ENCODE data around the gene FGD2.
"Not testable (repeated sequence)": the region's sequence is repeated elsewhere in the genome, so short reads cannot be mapped to it uniquely, and the experiment has no call there.

FGD2 gene

GRCh38 chr6:36971921-36972673 is 33.4 kb upstream of the FGD2 start:
- DNase-seq (ENCODE audit: low read depth), result no peak

DNA sequence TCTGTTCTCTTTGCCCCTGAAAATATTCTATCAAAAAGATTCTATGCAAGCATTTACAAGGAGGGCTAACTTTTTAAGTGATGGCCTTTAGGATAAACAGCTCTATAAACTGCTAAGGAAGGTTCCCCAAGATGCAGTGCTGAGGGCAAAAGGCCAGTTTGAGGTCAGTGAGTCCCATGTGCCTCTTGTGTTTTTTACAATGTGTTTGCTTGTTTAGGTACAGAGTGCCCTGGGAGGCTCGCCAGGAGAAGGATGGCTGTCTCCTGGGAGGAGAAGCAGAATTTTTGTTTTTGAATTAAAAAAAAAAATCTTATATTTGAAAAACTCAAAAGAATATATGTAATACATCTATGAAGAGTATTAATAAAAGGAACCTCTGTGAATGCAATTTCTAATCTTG is 32.3 kb upstream of the FGD2 start:
- no peak for DNase-seq (ENCODE audit: low read depth)

DNA sequence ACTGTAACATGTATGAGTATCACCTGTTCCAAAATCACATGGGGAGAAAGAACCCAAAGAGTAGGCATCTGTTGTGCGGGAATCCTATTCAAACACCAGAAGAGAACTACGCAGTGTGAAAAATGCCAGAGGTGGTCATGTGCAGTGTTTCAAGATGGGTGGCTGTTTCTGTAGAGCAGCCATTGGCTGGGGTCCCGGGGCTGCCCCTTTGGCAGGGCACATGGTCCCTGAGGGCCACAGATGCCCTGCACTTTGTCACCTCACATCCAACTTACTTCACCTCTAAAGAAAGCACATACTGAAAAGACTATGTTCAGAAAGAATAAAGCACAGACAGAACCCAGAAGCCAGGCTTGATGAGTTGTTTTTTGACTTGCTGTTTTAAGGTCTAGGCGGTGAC is 31.8 kb upstream of the FGD2 start:
- no peak for DNase-seq (ENCODE audit: low read depth)

GRCh38 chr6:36975231-36976006 is 30.0 kb upstream of the FGD2 start:
- no peak for DNase-seq (ENCODE audit: low read depth)

DNA sequence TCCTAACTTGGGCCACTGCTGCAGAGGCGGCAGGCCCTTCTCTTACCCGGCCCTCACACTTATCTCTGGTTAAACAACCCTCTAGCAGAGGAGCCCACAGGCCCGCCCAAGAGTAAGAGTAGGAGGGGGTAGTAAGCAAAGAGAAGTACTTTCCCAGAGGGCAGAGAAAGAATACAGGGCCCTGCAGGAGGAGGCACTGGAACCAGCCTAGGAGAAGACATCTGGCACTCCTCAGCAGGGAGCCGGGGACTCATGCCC is 29.5 kb upstream of the FGD2 start:
- DNase-seq (ENCODE audit: low read depth), result no peak

GRCh38 chr6:36976509-36976908 is 28.9 kb upstream of the FGD2 start:
- no peak for DNase-seq (ENCODE audit: low read depth)

DNA sequence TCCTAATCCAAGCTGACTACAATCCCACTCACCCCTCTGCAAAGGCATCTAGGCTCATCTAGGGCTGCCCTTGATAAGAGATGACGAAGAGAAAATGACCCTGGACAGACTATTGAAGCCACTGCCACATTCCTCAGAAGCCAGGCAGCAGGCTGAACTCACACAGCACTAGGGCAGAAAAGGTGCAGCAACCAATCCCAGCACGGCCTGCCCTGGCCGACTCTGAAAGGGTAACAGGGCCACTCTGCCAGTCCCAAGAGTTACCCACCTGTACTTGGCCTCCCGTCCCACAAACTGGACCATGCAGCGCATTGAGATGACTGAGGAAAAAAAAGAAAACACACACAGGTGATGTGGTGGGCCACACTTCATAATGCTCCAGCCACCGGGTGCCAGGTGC is 28.5 kb upstream of the FGD2 start:
- DNase-seq (ENCODE audit: low read depth), result no peak

GRCh38 chr6:36977470-36977941 is 27.9 kb upstream of the FGD2 start:
- DNase-seq (ENCODE audit: low read depth), result no peak

- no peak for DNase-seq (ENCODE audit: low read depth)
Observed at GRCh38 chr6:36978421-36979346, 26.8 kb upstream of the FGD2 start.

GRCh38 chr6:36979347-36979742 is 26.1 kb upstream of the FGD2 start:
- DNase-seq (ENCODE audit: low read depth), result no peak

GRCh38 chr6:36980129-36980528 is 25.3 kb upstream of the FGD2 start:
- no peak for DNase-seq (ENCODE audit: low read depth)

GRCh38 chr6:36980876-36981619 is 24.4 kb upstream of the FGD2 start:
- DNase-seq (ENCODE audit: low read depth), result no peak

DNA sequence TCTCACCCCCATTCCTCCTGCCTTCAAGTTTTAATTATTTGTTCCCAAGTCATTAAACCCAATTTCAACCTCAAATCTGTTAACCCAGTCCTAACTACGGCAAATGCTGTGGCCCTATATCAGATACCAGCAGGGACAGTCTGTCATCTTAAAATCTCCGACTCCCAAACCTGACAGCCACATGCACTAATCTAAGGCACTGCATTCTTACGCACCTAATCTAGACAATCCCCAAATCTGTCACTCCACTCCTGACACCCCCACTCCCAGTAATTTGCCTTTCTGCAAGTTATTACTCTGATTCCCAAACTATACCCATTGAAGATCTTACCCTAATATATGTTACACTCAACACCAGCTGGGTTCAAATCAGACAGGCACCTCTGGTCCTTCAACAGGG is 21.9 kb upstream of the FGD2 start:
- no peak for DNase-seq (ENCODE audit: low read depth)

GRCh38 chr6:36984581-36985416 is 20.7 kb upstream of the FGD2 start:
- DNase-seq (ENCODE audit: low read depth), result no peak

- no peak for DNase-seq (ENCODE audit: low read depth)
Observed at GRCh38 chr6:36985417-36985807, 20.0 kb upstream of the FGD2 start.

DNA sequence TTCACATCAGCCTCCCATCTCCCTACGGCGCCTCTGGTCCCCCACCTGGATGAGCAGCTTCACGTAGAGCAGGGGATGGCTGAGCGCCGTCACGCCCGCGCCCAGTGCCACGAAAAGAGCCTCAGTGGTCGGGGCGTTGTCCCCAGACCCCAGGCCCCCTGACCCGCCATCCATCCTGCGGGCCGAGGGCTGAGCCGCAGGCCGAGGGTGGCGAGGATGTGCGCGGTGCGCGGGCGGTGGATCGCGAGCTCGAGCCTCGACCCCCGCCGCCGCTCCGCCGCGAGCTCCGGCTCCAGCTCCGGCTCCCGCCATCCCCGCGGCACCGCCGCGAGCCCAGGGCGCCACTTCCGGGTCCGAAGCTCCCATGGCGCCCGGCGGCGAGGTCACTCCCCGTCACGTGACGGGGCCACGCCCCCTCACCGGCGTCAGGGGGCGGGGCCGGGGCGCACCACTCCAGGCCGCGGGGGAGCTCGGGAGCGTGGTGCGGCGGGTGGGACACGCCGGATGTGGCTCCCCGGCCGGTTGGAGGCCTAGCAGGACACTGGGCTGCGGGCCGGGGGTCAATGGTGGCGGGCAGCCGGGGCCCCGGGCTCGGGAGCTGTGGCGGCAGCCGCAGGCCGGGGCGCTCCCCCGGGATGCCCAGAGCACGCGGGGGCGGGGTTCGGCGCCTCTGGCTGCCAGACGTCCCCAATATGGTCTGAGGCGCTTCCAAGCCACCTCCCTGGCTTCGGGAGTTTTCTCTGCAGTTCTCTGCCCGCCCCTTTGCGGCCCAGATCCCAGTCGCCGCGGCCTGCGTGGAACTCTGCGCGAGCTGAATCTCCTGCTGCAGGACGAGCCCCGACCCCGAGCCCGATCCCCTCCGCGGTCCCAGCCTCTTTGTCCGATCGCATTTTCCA is 19.4 kb upstream of the FGD2 start, which contains the start of gene MTCH1:
Gene MTCH1, minus strand, starts transcription at position 389 of the 896 bp plus-strand sequence. Its CDS starts 23 bp downstream, at position 366.
- peak; percentile 72 for DNase-seq (ENCODE audit: low read depth)

DNA sequence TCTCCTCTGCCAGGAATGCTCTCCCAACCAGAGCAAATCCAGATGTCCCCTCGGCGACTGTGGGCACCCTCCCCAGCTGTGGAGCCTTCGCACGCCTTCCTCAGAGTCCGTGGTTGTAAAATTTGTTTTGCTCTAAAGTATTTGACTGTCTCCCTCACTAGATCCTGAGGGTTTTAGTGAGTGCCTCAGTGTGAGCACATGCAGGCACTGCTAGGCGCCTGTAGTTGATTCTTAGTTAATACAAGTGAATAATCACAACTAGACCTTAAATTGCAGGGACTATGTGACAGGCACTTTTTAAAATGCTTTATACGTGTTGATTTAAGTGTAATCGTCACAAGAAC is 18.8 kb upstream of the FGD2 start:
- DNase-seq (ENCODE audit: low read depth), result no peak

DNA sequence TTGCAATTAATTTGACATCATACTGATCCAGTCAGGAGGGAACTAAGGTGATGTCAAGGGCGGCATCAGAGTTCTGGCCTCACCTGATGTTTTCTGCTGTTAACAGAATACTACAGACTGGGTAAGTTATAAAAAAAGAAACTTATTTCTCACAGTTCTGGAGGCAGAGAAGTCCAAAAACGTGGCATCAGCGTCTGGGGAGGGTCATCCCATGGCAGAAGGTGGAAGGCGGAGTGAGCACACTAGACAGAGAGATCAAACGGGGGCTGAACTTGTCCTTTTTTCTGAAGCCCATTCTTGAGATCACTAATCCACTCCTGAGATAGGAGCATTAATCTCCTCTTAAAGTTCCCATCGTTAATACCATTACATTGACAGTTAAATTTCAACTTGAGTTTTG is 16.2 kb upstream of the FGD2 start:
- DNase-seq (ENCODE audit: low read depth), result no peak

DNA sequence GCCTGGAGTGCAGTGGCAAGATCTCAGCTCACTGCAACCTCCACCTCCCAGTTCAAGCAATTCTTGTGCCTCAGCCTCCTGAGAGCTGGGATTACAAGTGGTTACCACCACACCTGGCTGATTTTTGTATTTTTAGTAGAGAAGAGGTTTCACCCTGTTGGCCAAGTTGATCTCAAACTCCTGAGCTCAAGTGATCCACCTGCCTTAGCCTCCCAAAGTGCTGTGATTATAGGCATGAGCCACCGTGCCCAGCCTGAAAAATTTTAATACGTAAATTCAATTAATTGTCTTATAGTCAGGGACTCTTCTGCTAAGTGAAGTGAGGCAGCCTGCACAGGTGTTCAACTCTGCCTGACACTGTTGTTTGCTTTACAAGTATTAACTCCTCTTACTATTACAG is 15.1 kb upstream of the FGD2 start:
- DNase-seq (ENCODE audit: low read depth), result not testable (repeated sequence)
